Activated CD4-positive, alpha-beta T cell treated with anti-CD3 and anti-CD28 coated beads, Interleukin-2, amount 50 U/mL, for 24 hours (primary cell): ENCODE measurements around the gene ENAH.

ENCODE experiments used
- DNase-seq, 2 donors: peaks; one replicate each; pipeline ENCODE4 v3.0.0-alpha.2; 2020; ENCODE audit warnings: low read depth in 1 of 2, low spot score in 1 of 2

ENAH gene

GRCh38 chr1:225608014-225608796 lies 44.7 kb downstream of the ENAH start:
- no peak for DNase-seq

GRCh38 chr1:225607355-225607754 lies 45.6 kb downstream of the ENAH start:
- DNase-seq, result no peak

- DNase-seq, result no peak
Observed at GRCh38 chr1:225603538-225604354, 49.2 kb downstream of the ENAH start.

- no peak for DNase-seq
Observed at GRCh38 chr1:225602590-225603206, 50.2 kb downstream of the ENAH start.

- DNase-seq, result no peak
Observed at GRCh38 chr1:225601902-225602589, 50.9 kb downstream of the ENAH start.

GRCh38 chr1:225598847-225599246 lies 54.1 kb downstream of the ENAH start:
- no peak for DNase-seq

- no peak for DNase-seq
Observed at GRCh38 chr1:225597926-225598575, 54.9 kb downstream of the ENAH start.

GRCh38 chr1:225596736-225597135 lies 56.2 kb downstream of the ENAH start:
- DNase-seq, result no peak

GRCh38 chr1:225595974-225596551 lies 56.9 kb downstream of the ENAH start:
- DNase-seq, result no peak

GRCh38 chr1:225595452-225595851 lies 57.5 kb downstream of the ENAH start:
- no peak for DNase-seq

- no peak for DNase-seq
Observed at GRCh38 chr1:225593414-225593813, 59.5 kb downstream of the ENAH start.

- no peak for DNase-seq
Observed at GRCh38 chr1:225592362-225593025, 60.4 kb downstream of the ENAH start.

GRCh38 chr1:225587310-225587709 lies 65.6 kb downstream of the ENAH start:
- DNase-seq, result no peak

- DNase-seq, result no peak
Observed at GRCh38 chr1:225581186-225581585, 71.7 kb downstream of the ENAH start.

- DNase-seq, result no peak
Observed at GRCh38 chr1:225580238-225581099, 72.5 kb downstream of the ENAH start.

- DNase-seq, result no peak
Observed at GRCh38 chr1:225578251-225578977, 74.5 kb downstream of the ENAH start.

- DNase-seq, result no peak
Observed at GRCh38 chr1:225577241-225577640, 75.7 kb downstream of the ENAH start.

- no peak for DNase-seq
Observed at GRCh38 chr1:225573216-225573615, 79.7 kb downstream of the ENAH start.
